ENCODE data around the gene DIDO1.
"Not testable (repeated sequence)": the region's sequence is repeated elsewhere in the genome, so short reads cannot be mapped to it uniquely, and the experiment has no call there.

DIDO1 gene

DNA sequence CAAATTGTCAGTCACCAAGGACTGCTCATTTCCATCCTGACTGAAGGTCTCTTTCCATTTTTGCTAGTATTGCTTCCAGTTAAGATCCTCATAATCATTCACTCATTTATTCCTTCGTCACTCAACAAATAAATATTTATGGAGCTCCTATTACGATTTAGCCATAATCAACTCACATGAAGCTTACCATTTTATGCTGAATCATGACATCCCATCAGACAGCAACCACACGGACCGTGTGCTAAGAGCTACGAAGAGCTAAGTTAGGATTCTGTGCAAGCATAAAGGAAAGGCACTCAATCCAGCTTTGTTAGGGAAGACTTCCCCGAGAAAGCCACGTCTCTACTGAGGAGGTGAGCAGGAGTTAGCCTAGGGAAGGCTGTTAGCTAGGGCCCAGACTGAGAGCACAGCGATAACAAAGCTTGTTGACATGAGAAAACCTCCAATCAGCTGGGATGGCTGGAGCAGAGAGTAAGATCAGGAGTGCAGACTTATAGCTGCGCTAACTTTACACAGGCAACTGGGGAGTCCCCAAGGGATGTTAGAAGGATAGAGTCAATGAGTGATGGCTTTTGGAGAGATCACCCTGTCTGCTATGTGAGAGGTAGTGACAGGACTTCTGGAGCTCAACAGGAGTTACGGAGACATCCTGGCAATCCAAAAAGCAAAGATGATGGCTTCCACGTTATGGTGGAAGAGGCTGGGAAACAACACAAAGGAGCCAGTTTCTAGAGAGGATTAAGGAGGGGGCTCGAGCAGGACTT lies 9.1 kb upstream of the DIDO1 start:
- in situ Hi-C loops (cut with HindIII; ENCODE audit: low sequenced_read_pairs): loop anchor here (25.0 kb wide), 1 partner anchor 277 kb away; the partner anchor contains the start of gene YTHDF1

GRCh38 chr20:62933966-62934365 lies 7.7 kb upstream of the DIDO1 start:
- in situ Hi-C loops (cut with HindIII; ENCODE audit: low sequenced_read_pairs): loop anchor here (25.0 kb wide), 1 partner anchor 278 kb away; the partner anchor contains the start of gene YTHDF1

DNA sequence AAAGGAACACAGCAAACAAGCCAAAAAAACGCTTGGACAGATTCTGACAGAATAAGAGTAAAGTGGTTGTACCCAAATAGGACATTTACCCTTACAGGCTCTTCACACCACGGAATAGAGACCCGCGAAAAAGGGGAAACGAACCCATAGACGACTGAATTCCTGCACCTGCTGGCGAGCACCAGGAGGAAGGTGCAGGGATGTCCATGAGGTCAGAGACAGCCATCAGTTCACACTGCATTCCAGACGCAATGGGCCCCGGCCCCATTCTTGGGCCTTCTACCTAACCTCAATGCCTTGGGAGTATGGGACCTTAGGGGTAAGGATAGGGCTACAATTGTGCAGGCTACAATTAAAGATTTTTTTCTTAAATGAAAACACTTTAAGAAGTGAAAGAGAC lies 5.2 kb upstream of the DIDO1 start:
- in situ Hi-C loops (cut with HindIII; ENCODE audit: low sequenced_read_pairs): loop anchor here (25.0 kb wide), 1 partner anchor 281 kb away; the partner anchor contains the start of gene YTHDF1

- in situ Hi-C loops (cut with HindIII; ENCODE audit: low sequenced_read_pairs): loop anchor here (25.0 kb wide), 1 partner anchor 283 kb away; the partner anchor contains the start of gene YTHDF1
Observed at GRCh38 chr20:62929051-62929538, 2.8 kb upstream of the DIDO1 start.

DNA sequence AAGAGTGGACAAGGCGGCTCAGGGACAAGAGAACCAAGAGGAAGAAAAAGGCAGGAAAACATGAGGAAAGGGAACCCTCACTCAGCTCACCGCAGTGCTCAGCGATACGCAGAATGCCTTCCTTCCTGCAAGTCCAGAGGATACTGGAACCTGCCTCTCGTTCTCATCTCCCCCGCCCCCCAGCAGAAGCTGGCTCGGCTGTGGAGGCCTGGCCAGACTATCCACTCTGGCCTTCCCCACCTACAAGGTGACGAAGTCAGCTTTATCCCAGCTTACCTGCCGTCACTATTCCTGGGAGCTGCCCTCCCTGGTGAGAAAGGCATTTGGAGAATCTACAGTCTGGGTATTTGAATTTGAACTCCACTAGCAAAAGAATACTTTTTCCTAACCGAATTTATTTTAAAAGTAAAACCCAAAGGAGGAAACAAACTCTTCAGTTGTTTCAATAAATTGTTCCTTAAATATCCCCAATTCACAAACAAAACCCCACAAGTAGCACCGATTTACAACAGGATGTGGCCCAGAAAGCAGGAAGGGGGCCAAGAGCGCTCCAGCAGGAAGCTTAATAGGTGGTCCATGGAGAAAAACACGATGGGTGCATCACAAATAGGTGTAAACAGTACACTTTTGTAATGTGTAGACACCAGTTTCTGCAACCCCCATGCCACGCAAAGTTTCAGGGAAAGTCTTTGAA lies 2.1 kb upstream of the DIDO1 start:
- in situ Hi-C loops (cut with HindIII; ENCODE audit: low sequenced_read_pairs): loop anchor here (25.0 kb wide), 1 partner anchor 284 kb away; the partner anchor contains the start of gene YTHDF1

DNA sequence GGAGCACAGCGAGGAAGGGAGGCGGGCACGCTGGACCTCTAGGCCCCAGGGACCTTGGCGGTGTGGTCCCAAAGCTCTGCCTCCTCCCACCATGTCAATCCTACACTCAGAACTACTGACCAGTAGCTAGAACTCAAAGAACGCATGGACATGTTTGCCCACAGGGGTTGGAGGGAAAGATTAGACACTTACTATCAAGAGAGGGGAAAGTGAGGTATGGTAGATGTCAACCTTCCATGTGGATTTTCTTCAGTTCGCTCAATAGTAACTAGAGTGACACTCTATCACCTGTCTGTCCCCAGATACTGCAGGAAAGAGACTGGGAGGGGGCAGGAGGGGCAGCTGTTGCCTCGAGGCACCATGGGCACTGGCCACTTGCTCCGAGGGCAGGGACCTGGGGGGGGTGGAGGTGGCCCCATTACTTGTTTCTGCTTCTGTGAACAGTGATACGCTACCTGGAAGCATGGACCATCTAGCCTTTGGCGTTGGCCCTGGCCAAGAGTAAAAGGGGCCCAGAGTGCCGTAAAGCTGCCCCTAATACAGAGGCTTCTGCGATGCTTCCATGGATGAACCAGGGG lies 912 bp upstream of the DIDO1 start:
- in situ Hi-C loops (cut with HindIII; ENCODE audit: low sequenced_read_pairs): loop anchor here (25.0 kb wide), 1 partner anchor 285 kb away; the partner anchor contains the start of gene YTHDF1

- in situ Hi-C loops (cut with HindIII; ENCODE audit: low sequenced_read_pairs): loop anchor here (25.0 kb wide), 1 partner anchor 287 kb away; the partner anchor contains the start of gene YTHDF1
Observed at GRCh38 chr20:62925420-62926228, 681 bp downstream of the DIDO1 start.

DNA sequence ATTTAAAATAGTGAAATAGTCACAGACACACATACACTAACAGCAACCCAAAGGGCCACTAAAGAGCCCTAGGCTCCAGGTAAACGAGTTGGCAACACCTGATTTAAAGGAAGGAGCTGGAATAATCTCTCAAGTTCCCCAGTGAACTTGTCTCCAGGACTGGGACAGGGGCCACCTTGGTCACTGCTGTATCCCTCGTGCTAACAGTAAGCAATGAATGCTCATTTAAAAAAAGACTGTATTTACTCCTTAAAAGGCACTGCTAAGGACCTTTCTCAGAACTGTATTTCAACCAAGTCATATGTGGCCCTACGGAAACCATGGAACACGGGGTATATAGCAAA lies 1.3 kb downstream of the DIDO1 start:
- in situ Hi-C loops (cut with HindIII; ENCODE audit: low sequenced_read_pairs): loop anchor here (25.0 kb wide), 1 partner anchor 287 kb away; the partner anchor contains the start of gene YTHDF1

DNA sequence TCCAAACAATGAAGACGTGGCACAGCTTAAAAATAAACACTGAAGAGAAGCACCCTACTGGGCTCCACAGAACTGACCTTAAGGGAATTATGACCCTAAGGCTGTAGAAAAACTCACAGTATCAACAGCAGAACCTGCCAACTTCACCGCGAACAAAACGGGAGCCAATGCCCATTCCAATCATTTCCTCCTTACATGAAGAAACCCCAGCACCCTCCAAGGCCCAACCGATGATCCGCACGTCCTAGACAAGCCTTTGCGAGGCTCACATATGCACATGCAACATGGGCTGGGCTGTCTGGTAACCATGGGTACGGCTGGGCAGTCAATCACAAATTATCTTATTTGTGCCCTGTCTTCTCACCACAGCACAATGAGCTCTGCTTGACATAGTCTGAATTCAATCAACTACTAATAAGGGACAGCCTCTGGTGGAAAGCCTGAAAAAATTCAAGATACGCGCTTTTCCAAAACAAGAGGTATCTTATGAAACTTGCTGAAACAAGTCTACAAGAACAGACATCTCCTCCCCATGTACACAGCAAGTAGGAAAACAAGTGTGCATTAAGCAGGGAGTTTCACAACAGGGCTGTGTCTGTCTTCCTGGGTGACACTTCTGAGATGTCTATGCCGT lies 1.7 kb downstream of the DIDO1 start:
- in situ Hi-C loops (cut with HindIII; ENCODE audit: low sequenced_read_pairs): loop anchor here (25.0 kb wide), 1 partner anchor 288 kb away; the partner anchor contains the start of gene YTHDF1

- in situ Hi-C loops (cut with HindIII; ENCODE audit: low sequenced_read_pairs): no loop called here
Observed at GRCh38 chr20:62923669-62924441, 2.5 kb downstream of the DIDO1 start.

- in situ Hi-C loops (cut with HindIII; ENCODE audit: low sequenced_read_pairs): not testable (repeated sequence)
Observed at GRCh38 chr20:62923059-62923668, 3.1 kb downstream of the DIDO1 start.

GRCh38 chr20:62922451-62922921 lies 3.8 kb downstream of the DIDO1 start:
- in situ Hi-C loops (cut with HindIII; ENCODE audit: low sequenced_read_pairs): no loop called here

DNA sequence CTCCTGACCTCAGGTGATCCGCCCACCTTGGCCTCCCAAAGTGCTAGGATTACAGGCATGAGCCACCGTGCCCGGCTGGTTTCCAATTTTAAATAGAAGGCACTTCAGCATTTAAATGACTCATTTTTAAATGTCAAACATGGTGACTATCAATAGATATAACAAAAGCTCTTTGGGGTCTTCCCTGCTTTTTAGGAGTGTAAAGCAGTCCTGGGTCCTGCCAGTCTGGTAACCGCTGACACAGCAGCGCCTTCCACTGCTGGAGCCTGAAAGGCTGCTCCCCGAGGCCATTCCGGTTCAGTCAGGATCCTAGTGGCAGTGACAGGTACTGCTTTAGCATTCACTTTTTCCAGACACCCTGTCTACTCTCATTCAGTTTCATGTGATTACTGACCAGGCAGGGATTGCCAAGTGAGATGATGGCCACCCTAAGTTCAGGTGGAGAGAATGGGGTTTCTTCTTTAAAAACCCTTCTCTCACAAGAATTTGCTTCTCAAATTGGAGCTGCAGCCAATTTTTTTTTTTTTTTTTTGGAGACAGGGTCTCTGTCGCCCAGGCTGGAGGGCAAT lies 5.1 kb downstream of the DIDO1 start:
- in situ Hi-C loops (cut with HindIII; ENCODE audit: low sequenced_read_pairs): no loop called here

DNA sequence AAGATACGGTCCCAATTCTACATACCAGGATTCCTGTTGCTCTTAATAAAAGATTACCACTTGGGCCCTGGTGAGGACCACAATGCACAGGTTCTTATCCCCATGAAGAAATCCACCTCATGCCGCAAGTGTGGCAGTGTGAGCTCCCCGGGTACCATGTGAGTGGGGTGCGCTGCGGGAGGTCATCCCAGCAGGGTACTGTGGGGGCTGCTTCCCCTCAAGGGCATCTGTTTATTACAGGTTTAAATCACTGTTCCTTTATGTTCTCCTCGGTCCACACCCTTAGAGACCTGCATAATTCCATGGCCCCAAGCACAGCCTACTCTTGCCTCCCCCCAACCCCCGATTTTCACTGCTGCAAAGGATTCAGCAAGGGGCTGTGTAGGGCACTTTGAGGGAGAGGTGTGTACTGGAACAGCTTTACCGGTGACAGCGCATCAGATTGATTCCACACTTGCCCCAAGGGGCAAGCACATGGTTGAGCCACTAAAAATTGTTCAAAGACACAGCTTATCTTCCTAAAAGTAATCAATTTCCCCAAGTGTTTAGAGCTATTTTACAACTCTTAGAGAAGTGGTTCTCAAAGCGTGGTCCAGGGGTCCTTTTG lies 6.2 kb downstream of the DIDO1 start:
- in situ Hi-C loops (cut with HindIII; ENCODE audit: low sequenced_read_pairs): no loop called here

GRCh38 chr20:62918831-62919230 lies 7.5 kb downstream of the DIDO1 start:
- in situ Hi-C loops (cut with HindIII; ENCODE audit: low sequenced_read_pairs): loop anchor here (10.0 kb wide), 1 partner anchor 64 kb away; no protein-coding TSS in a partner anchor

- in situ Hi-C loops (cut with HindIII; ENCODE audit: low sequenced_read_pairs): loop anchor here (10.0 kb wide), 1 partner anchor 63 kb away; no protein-coding TSS in a partner anchor
Observed at GRCh38 chr20:62918147-62918546, 8.2 kb downstream of the DIDO1 start.

DNA sequence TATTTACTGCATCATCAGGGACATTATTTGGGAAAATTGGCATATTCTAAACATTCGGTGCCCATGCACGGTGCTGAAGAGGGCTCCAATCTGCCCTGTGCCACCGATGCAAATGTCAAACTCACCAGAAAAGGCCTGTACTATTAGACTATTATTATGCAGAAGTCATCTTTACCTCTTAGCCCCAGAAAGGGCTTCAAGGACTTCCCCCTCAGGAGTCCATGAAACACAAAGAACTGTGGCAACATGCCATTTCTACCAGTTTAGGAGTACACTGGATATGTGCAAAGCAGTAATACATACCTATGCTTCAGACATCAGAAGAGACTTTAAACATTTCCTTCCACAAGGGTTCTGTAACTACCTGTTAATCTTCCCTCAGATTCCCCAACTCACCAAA lies 8.6 kb downstream of the DIDO1 start:
- in situ Hi-C loops (cut with HindIII; ENCODE audit: low sequenced_read_pairs): loop anchor here (10.0 kb wide), 1 partner anchor 63 kb away; no protein-coding TSS in a partner anchor

Data from endothelial cell of hepatic sinusoid (primary cell).